Smooth muscle cell (in vitro differentiated cells): Measurements from ENCODE around the gene DHRS11. TPM values are rescaled to one million over a fixed set of nuclear protein-coding genes. Genes with fewer than 3 reads are reported as not detected.

Experiments used
- DNase-seq: peaks from one replicate; lab custom pipeline; 2025; ENCODE audit not compliant: unreplicated experiment; lab: John Stamatoyannopoulos, UW
- H2AFZ ChIP-seq: fragments of 200-600 bp; sonication (generic); 2 replicates; pipeline ENCODE4 v1.6.0; 2016; ENCODE audit warnings: antibody characterized with exemption, low read depth, mild to moderate bottlenecking
- H3F3A ChIP-seq: fragments of 200-600 bp; sonication (generic); 2 replicates; pipeline ENCODE4 v1.6.0; 2017; ENCODE audit warnings: antibody characterized with exemption, low read depth
- H3K27ac ChIP-seq: fragments of 200-600 bp; sonication (generic); 2 replicates; pipeline ENCODE4 v1.5.1; 2016; ENCODE audit warnings: low read depth, mild to moderate bottlenecking
- H3K27me3 ChIP-seq: fragments of 200-600 bp; sonication (generic); 2 replicates; pipeline ENCODE4 v1.6.1; 2016; ENCODE audit warnings: low read depth, mild to moderate bottlenecking
- H3K36me3 ChIP-seq: fragments of 200-600 bp; sonication (generic); 2 replicates; pipeline ENCODE4 v1.5.1; 2016; ENCODE audit warnings: low read depth
- H3K4me1 ChIP-seq: fragments of 200-600 bp; sonication (generic); 2 replicates; pipeline ENCODE4 v1.5.1; 2016; ENCODE audit warnings: low read depth
- H3K4me2 ChIP-seq: fragments of 200-600 bp; sonication (generic); 2 replicates; pipeline ENCODE4 v1.6.0; 2016; ENCODE audit warnings: mild to moderate bottlenecking
- H3K4me3 ChIP-seq: fragments of 200-600 bp; sonication (generic); 2 replicates; pipeline ENCODE4 v1.5.1; 2016; ENCODE audit warnings: mild to moderate bottlenecking
- H3K79me2 ChIP-seq: fragments of 200-600 bp; sonication (generic); 2 replicates; pipeline ENCODE4 v1.6.0; 2016; ENCODE audit warnings: low read depth, mild to moderate bottlenecking
- H3K9ac ChIP-seq: fragments of 200-600 bp; sonication (generic); 2 replicates; pipeline ENCODE4 v1.6.0; 2016; ENCODE audit warnings: low read depth
- H3K9me3 ChIP-seq: fragments of 200-600 bp; sonication (generic); replicated peaks from 2 replicates; pipeline ENCODE4 v1.5.1; 2016; ENCODE audit warnings: low read depth
- H4K20me1 ChIP-seq: fragments of 200-600 bp; sonication (generic); 2 replicates; pipeline ENCODE4 v1.6.0; 2016; ENCODE audit warnings: low read depth
- CTCF ChIP-seq: fragments of 200-600 bp; sonication (generic); IDR thresholded peaks from 2 replicates; pipeline ENCODE4 v1.5.1; 2017; ENCODE audit warnings: borderline replicate concordance, mild to moderate bottlenecking, antibody characterized with exemption; ENCODE audit not compliant: insufficient read depth, poor library complexity, severe bottlenecking
- WGBS: methylation state at CpG from one replicate; pipeline ENCODE4 v1.1.7; 2016; ENCODE audit warnings: low lambda C conversion rate; 5-methylcytosine and 5-hydroxymethylcytosine counted together
- polyA plus RNA-seq: library from polyadenylated mRNA; unstranded; fragments of >200 nt; fragmentation: Nextera tagmentation; extraction: Ambion mirVana; gene quantifications from 2 replicates; pipeline ENCODE4 v1.2.1, GENCODE V29; 2016
- total RNA-seq: library from RNA; depleted of rRNA; stranded (reverse); fragments of >200 nt; gene quantifications from 2 replicates; pipeline ENCODE4 v1.2.3, GENCODE V29; 2014

The DHRS11 gene
- total and polyA plus RNA-seq, 2 experiments from 2014 or later = 3.1 to 9.4 TPM

GRCh38 chr17:36645422-36645821, 53.7 kb downstream of the DHRS11 start:
- Histone ChIP-seq H3K9me3 (no peaks in the 10 kb centered on the region), H3K4me2 (no peak overlapping the region), H3K36me3 (no peaks in the 10 kb centered on the region), H4K20me1 (no peaks in the 10 kb centered on the region), H3K4me1 (peaks cover 16% of the 10 kb centered on the region), H3K9ac (no peak overlapping the region), H3K4me3 (no peak overlapping the region), H2AFZ (no peak overlapping the region), H3K27ac (no peak overlapping the region), H3F3A (no peaks in the 10 kb centered on the region), H3K79me2 (no peaks in the 10 kb centered on the region), H3K27me3 (peaks cover 58% of the 10 kb centered on the region)
- 59% methylated on average over 2 of the region's 3 CpGs for WGBS
- no peak for TF ChIP-seq CTCF
- DNase-seq = no peak

- no peaks in the 10 kb centered on the region for H3K36me3 ChIP-seq
- no peak for DNase-seq
Observed at GRCh38 chr17:36647636-36648035, 56.0 kb downstream of the DHRS11 start.

GRCh38 chr17:36650096-36650775, 58.6 kb downstream of the DHRS11 start:
- no peak overlapping the region for H3K9ac ChIP-seq
- WGBS = 69% methylated on average over 9 of the region's 9 CpGs
- no peak for TF ChIP-seq CTCF

More at GRCh38 chr17:36647636-36648035, 56.0 kb downstream of the DHRS11 start:
- Histone ChIP-seq H3K9me3 (no peaks in the 10 kb centered on the region), H3K4me2 (no peak overlapping the region), H4K20me1 (no peaks in the 10 kb centered on the region), H2AFZ (no peak overlapping the region), H3K9ac (no peak overlapping the region), H3K4me1 (peaks cover 1% of the 10 kb centered on the region), H3K4me3 (no peak overlapping the region), H3F3A (no peaks in the 10 kb centered on the region), H3K79me2 (no peaks in the 10 kb centered on the region), H3K27ac (no peak overlapping the region), H3K27me3 (peaks cover 36% of the 10 kb centered on the region)
- TF ChIP-seq CTCF = no peak
- 33% methylated on average over 4 of the region's 4 CpGs for WGBS

More at GRCh38 chr17:36650096-36650775, 58.6 kb downstream of the DHRS11 start:
- Histone ChIP-seq H3K4me1 (no peaks in the 10 kb centered on the region), H2AFZ (no peak overlapping the region), H4K20me1 (no peaks in the 10 kb centered on the region), H3K79me2 (no peaks in the 10 kb centered on the region), H3K4me3 (no peak overlapping the region), H3K36me3 (no peaks in the 10 kb centered on the region), H3K9me3 (no peaks in the 10 kb centered on the region), H3K27me3 (peaks cover 10% of the 10 kb centered on the region), H3K4me2 (no peak overlapping the region), H3F3A (no peaks in the 10 kb centered on the region), H3K27ac (no peak overlapping the region)
- DNase-seq = no peak

Other genes starting within 250 kb of the DHRS11 start
- not detected in 2 replicates for gene TBC1D3H, start 203.4 kb upstream of the DHRS11 start, total RNA-seq
- gene TBC1D3H, start 203.4 kb upstream of the DHRS11 start, polyA plus RNA-seq = not detected in 2 replicates
- gene ZNHIT3, start 105.2 kb upstream of the DHRS11 start, total RNA-seq = 33.7 and 34.2 TPM in 2 replicates
- 43.0 and 47.7 TPM in 2 replicates for gene ZNHIT3, start 105.2 kb upstream of the DHRS11 start, polyA plus RNA-seq
- gene MYO19, start 57.0 kb upstream of the DHRS11 start, total RNA-seq = 32.8 and 34.8 TPM in 2 replicates
- gene MYO19, start 57.0 kb upstream of the DHRS11 start, polyA plus RNA-seq = 20.4 and 27.9 TPM in 2 replicates
- 2.3 and 3.4 TPM in 2 replicates for gene PIGW, start 56.9 kb upstream of the DHRS11 start, total RNA-seq
- gene PIGW, start 56.9 kb upstream of the DHRS11 start, polyA plus RNA-seq = 4.5 TPM in 2 replicates
- 56.6 and 61.8 TPM in 2 replicates for gene GGNBP2, start 47.0 kb upstream of the DHRS11 start, total RNA-seq
- gene GGNBP2, start 47.0 kb upstream of the DHRS11 start, polyA plus RNA-seq = 54.4 and 68.8 TPM in 2 replicates
- gene MRM1, start 9.7 kb downstream of the DHRS11 start, total RNA-seq = 1.7 and 2.9 TPM in 2 replicates
- gene MRM1, start 9.7 kb downstream of the DHRS11 start, polyA plus RNA-seq = 2.2 and 2.8 TPM in 2 replicates